HepG2 (cell line): ENCODE data around the gene STPG2. TPM values are rescaled to one million over a fixed set of nuclear protein-coding genes. Genes with fewer than 3 reads are reported as not detected.

Experiments used
- ATAC-seq: fragments of 200-7000 bp; cut with Tn5 transposase; 3 replicates; pipeline ENCODE4 v1.9.1; 2020; ENCODE audit warnings: mild to moderate bottlenecking, moderate library complexity
- BruUV-seq: library from RNA; stranded (reverse); fragments of 400-500 nt; replicated peaks from 2 replicates; lab custom pipeline; 2021; lab: Mats Ljungman, UMichigan
- CTCF ChIA-PET: fragments of 300-600 bp; formaldehyde crosslinking; extraction: SDS; loops from one replicate; lab custom pipeline; 2021; ENCODE audit warnings: low total read pairs, inconsistent platforms, low intra/inter-chr PET ratio; lab: Yijun Ruan, JAX
- POLR2A ChIA-PET: fragments of 350-600 bp; sonication (Branson Sonifier 250); formaldehyde crosslinking; loops from one replicate; lab custom pipeline; 2020; ENCODE audit warnings: antibody characterized with exemption, inconsistent platforms; lab: Yijun Ruan, JAX
- DNase-seq: peaks from one replicate; pipeline ENCODE4 v3.0.0-alpha.2; 2015; ENCODE audit warnings: low spot score
- FAIRE-seq: peaks from 3 replicates; lab custom pipeline; 2011; peaks lifted over from hg19 to GRCh38; lab: Jason Lieb, UNC
- H2AFZ ChIP-seq: one replicate; pipeline ENCODE4 v1.6.1; 2011; ENCODE audit warnings: low read length, inconsistent platforms
- H3K27ac ChIP-seq: fragments of 300-600 bp; 3 replicates; pipeline ENCODE4 v1.8.0; 2011; ENCODE audit warnings: mixed run types, mild to moderate bottlenecking, mixed read lengths, low read length, inconsistent platforms; ENCODE audit not compliant: insufficient read depth; ENCODE audit errors: extremely low read length
- H3K27me3 ChIP-seq, 2 experiments: fragments of 200-600 bp in 1 of 2; 2 replicates in 1 of 2; 3 replicates in 1 of 2; pipeline versions ENCODE4 v1.6.0 to v1.8.0; 2011; ENCODE audit warnings: low read length in 2 of 2, mild to moderate bottlenecking in 2 of 2, moderate library complexity in 2 of 2, inconsistent platforms in 1 of 2; ENCODE audit not compliant: insufficient read depth in 2 of 2, control insufficient read depth in 1 of 2
- H3K36me3 ChIP-seq, 2 experiments: fragments of 200-600 bp in 1 of 2; replicated peaks in 1 of 2; 2 replicates in 1 of 2; 3 replicates in 1 of 2; pipeline versions ENCODE4 v1.5.1 to v1.8.0; 2011; ENCODE audit warnings: low read length in 2 of 2, inconsistent platforms in 1 of 2; ENCODE audit not compliant: insufficient read depth in 2 of 2, control insufficient read depth in 1 of 2
- H3K4me1 ChIP-seq: 2 replicates; pipeline ENCODE4 v1.5.1; 2012; ENCODE audit warnings: low read length, inconsistent platforms; ENCODE audit not compliant: insufficient read depth
- H3K4me2 ChIP-seq: 2 replicates; pipeline ENCODE4 v1.6.0; 2011; ENCODE audit warnings: low read depth, low read length, inconsistent platforms
- H3K4me3 ChIP-seq, 3 experiments: fragments of 200-600 bp in 1 of 3; sonication (generic), shearing (Covaris generic) in 1 of 3; replicated peaks in 1 of 3; 2 replicates each; pipeline ENCODE4 v1.5.1; 2011 to 2016; ENCODE audit warnings: low read length in 3 of 3, inconsistent platforms in 2 of 3, low read depth in 2 of 3, mild to moderate bottlenecking in 2 of 3, control low read depth in 1 of 3, mixed read lengths in 1 of 3; ENCODE audit not compliant: insufficient read depth in 1 of 3
- H3K79me2 ChIP-seq: one replicate; pipeline ENCODE4 v1.6.1; 2011; ENCODE audit warnings: low read length, inconsistent platforms; ENCODE audit not compliant: insufficient read depth
- H3K9ac ChIP-seq: 2 replicates; pipeline ENCODE4 v1.6.0; 2011; ENCODE audit warnings: mild to moderate bottlenecking, low read depth, low read length, inconsistent platforms; ENCODE audit not compliant: insufficient read depth
- H3K9me3 ChIP-seq: 2 replicates; pipeline ENCODE4 v1.5.1; 2012; ENCODE audit warnings: mild to moderate bottlenecking, low read length
- H4K20me1 ChIP-seq: 2 replicates; pipeline ENCODE4 v1.6.0; 2011; ENCODE audit warnings: inconsistent platforms, mild to moderate bottlenecking, low read length, moderate library complexity; ENCODE audit not compliant: insufficient read depth
- ESRRA ChIP-seq: sonication (generic); formaldehyde crosslinking; IDR thresholded peaks from 2 replicates; pipeline ENCODE4 v1.5.1; 2020; ENCODE audit warnings: mild to moderate bottlenecking, low read depth, missing genetic modification reagents
- ETV6 ChIP-seq: sonication (generic); formaldehyde crosslinking; conservative IDR thresholded peaks from 2 replicates; pipeline ENCODE4 v1.4.0; 2020; ENCODE audit warnings: missing genetic modification reagents
- ZNF138 ChIP-seq: sonication (generic); formaldehyde crosslinking; IDR thresholded peaks from 2 replicates; pipeline ENCODE4 v1.5.0; 2020; ENCODE audit warnings: mild to moderate bottlenecking, low read depth, missing genetic modification reagents
- ZNF337 ChIP-seq: sonication (generic); formaldehyde crosslinking; IDR thresholded peaks from 2 replicates; pipeline ENCODE4 v1.5.1; 2020; ENCODE audit warnings: missing genetic modification reagents, low read depth, mild to moderate bottlenecking, borderline replicate concordance
- ZNF383 ChIP-seq: sonication (generic); formaldehyde crosslinking; IDR thresholded peaks from 2 replicates; pipeline ENCODE4 v1.4.0; 2020; ENCODE audit warnings: missing genetic modification reagents, mild to moderate bottlenecking, borderline replicate concordance
- ZNF430 ChIP-seq: sonication (generic); formaldehyde crosslinking; IDR thresholded peaks from 2 replicates; pipeline ENCODE4 v1.9.0; 2021; ENCODE audit warnings: mild to moderate bottlenecking, missing genetic modification reagents
- ZNF672 ChIP-seq: sonication (generic); formaldehyde crosslinking; IDR thresholded peaks from 2 replicates; pipeline ENCODE4 v1.8.1; 2022; ENCODE audit warnings: missing genetic modification reagents
- ZNF678 ChIP-seq: sonication (generic); formaldehyde crosslinking; IDR thresholded peaks from 2 replicates; pipeline ENCODE4 v1.4.0; 2020; ENCODE audit warnings: mild to moderate bottlenecking, missing genetic modification reagents
- in situ Hi-C: cut with HindIII; loops from 2 replicates; pipeline ENCODE4 v1.10.0; 2017; ENCODE audit warnings: low pct_unique_long_range_greater_than_20kb; ENCODE audit not compliant: extremely low pct_ligation_motif_present
- intact Hi-C: fragments of 100-400 bp; cut with micrococcal nuclease; formaldehyde crosslinking; loops from one replicate; pipeline ENCODE4 v1.10.0; 2022; ENCODE audit not compliant: unreplicated experiment
- polyA plus RNA-seq, 8 experiments: library from polyadenylated mRNA; depleted of rRNA in 3 of 8; stranded (reverse) in 7 of 8; unstranded in 1 of 8; fragments of >200 nt; fragmentation: Illumina TruSeq in 4 of 8; extraction: Trizol in 4 of 8; gene quantifications; 2 replicates each; pipeline versions ENCODE4 v1.2.1 to v1.2.3, GENCODE V29; 2011 to 2016; ENCODE audit warnings: low read depth in 4 of 8, missing spikeins in 1 of 8, mixed read lengths in 1 of 8; ENCODE audit not compliant: insufficient read depth in 1 of 8
- total RNA-seq, 5 experiments: library from RNA; depleted of rRNA; stranded (reverse); fragments of >200 nt; fragmentation: Illumina TruSeq; extraction: Trizol; gene quantifications; 2 replicates each; pipeline ENCODE4 v1.2.3, GENCODE V29; 2016; ENCODE audit warnings: low read depth in 1 of 5
- TF ChIP-seq, protein P1 (sequence below): sonication (generic); formaldehyde crosslinking; IDR thresholded peaks from 2 replicates; pipeline ENCODE4 v1.5.1; 2020; ENCODE audit warnings: mild to moderate bottlenecking, missing genetic modification reagents, borderline replicate concordance
- TF ChIP-seq, protein P2 (sequence below): sonication (generic); formaldehyde crosslinking; IDR thresholded peaks from 2 replicates; pipeline ENCODE4 v1.4.0; 2020; ENCODE audit warnings: mild to moderate bottlenecking, missing genetic modification reagents
- TF ChIP-seq, protein P3 (sequence below): sonication (generic); formaldehyde crosslinking; conservative IDR thresholded peaks from 2 replicates; pipeline ENCODE4 v1.4.0; 2020; ENCODE audit warnings: missing genetic modification reagents

Gene STPG2
- total and polyA plus RNA-seq, 2 of the 13 experiments (the other 11 are each of a cell fraction or from before 2014, with no cell fraction given) = 0.07 TPM; not detected in 1

DNA sequence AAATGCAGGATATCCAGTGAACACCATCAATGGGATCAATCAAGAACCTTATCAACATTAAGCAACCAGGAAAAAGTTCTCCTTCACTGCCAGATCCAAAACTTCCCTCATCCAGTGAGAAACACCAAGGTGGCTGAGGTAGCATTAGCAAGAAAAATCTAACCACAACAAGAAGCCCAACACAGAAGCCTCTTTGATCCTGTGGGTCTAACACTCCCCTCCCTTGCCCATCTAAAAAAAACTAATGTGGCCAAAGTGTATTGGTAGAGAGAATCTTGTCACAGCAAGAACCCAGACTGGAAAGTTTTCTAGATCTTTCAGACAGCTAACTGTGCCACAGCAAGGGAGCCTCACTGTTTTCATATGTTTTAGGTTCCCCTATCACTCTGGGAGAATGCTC is 558.0 kb downstream of the STPG2 start:
- Histone ChIP-seq H4K20me1 (no peaks in the 10 kb centered on the region), H3K27me3 (no peaks in the 10 kb centered on the region), H3K4me1 (no peaks in the 10 kb centered on the region), H3K36me3 (no peaks in the 10 kb centered on the region), H3K4me2 (no peak overlapping the region), H3K27ac (no peak overlapping the region), H2AFZ (no peak overlapping the region), H3K79me2 (no peaks in the 10 kb centered on the region), H3K4me3 (no peak overlapping the region), H3K9ac (no peak overlapping the region), H3K9me3 (0 out of 2 replicates have a peak, but pooled peaks cover 10% of the 10 kb centered on the region)
- BruUV-seq = no TSS peak
- TF ChIP-seq ZNF337 (CRISPR knock-in tag) = no peak
- no peak for TF ChIP-seq ETV6
- no peak for TF ChIP-seq ZNF430 (CRISPR knock-in tag)
- TF ChIP-seq, protein P1, sequence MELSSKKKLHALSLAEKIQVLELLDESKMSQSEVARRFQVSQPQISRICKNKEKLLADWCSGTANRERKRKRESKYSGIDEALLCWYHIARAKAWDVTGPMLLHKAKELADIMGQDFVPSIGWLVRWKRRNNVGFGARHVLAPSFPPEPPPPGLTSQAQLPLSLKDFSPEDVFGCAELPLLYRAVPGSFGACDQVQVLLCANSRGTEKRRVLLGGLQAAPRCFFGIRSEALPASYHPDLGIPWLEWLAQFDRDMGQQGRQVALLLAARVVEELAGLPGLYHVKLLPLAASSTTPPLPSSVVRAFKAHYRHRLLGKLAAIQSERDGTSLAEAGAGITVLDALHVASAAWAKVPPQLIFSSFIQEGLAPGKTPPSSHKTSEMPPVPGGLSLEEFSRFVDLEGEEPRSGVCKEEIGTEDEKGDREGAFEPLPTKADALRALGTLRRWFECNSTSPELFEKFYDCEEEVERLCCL (CRISPR knock-in tag) = no peak
- TF ChIP-seq ESRRA (CRISPR knock-in tag) = no peak
- TF ChIP-seq, protein P2, sequence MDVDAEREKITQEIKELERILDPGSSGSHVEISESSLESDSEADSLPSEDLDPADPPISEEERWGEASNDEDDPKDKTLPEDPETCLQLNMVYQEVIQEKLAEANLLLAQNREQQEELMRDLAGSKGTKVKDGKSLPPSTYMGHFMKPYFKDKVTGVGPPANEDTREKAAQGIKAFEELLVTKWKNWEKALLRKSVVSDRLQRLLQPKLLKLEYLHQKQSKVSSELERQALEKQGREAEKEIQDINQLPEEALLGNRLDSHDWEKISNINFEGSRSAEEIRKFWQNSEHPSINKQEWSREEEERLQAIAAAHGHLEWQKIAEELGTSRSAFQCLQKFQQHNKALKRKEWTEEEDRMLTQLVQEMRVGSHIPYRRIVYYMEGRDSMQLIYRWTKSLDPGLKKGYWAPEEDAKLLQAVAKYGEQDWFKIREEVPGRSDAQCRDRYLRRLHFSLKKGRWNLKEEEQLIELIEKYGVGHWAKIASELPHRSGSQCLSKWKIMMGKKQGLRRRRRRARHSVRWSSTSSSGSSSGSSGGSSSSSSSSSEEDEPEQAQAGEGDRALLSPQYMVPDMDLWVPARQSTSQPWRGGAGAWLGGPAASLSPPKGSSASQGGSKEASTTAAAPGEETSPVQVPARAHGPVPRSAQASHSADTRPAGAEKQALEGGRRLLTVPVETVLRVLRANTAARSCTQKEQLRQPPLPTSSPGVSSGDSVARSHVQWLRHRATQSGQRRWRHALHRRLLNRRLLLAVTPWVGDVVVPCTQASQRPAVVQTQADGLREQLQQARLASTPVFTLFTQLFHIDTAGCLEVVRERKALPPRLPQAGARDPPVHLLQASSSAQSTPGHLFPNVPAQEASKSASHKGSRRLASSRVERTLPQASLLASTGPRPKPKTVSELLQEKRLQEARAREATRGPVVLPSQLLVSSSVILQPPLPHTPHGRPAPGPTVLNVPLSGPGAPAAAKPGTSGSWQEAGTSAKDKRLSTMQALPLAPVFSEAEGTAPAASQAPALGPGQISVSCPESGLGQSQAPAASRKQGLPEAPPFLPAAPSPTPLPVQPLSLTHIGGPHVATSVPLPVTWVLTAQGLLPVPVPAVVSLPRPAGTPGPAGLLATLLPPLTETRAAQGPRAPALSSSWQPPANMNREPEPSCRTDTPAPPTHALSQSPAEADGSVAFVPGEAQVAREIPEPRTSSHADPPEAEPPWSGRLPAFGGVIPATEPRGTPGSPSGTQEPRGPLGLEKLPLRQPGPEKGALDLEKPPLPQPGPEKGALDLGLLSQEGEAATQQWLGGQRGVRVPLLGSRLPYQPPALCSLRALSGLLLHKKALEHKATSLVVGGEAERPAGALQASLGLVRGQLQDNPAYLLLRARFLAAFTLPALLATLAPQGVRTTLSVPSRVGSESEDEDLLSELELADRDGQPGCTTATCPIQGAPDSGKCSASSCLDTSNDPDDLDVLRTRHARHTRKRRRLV (CRISPR knock-in tag) = no peak
- no peak for TF ChIP-seq ZNF678 (CRISPR knock-in tag)
- TF ChIP-seq ZNF138 (CRISPR knock-in tag) = no peak
- TF ChIP-seq ZNF383 (CRISPR knock-in tag) = no peak
- no peak for TF ChIP-seq ZNF672
- TF ChIP-seq, protein P3, sequence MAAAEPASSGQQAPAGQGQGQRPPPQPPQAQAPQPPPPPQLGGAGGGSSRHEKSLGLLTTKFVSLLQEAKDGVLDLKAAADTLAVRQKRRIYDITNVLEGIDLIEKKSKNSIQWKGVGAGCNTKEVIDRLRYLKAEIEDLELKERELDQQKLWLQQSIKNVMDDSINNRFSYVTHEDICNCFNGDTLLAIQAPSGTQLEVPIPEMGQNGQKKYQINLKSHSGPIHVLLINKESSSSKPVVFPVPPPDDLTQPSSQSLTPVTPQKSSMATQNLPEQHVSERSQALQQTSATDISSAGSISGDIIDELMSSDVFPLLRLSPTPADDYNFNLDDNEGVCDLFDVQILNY (CRISPR knock-in tag) = no peak
- intact Hi-C loops = no loop called here
- in situ Hi-C loops = no loop called here
- no peak for FAIRE-seq
- no peak for ATAC-seq
- no peak for DNase-seq
- CTCF ChIA-PET = no interaction called here
- POLR2A ChIA-PET = no interaction called here
